SU-DHL-6 (cell line): ENCODE measurements around the gene KRTAP10-5.

Experiments used
- H2AFZ ChIP-seq: fragments of 200-600 bp; sonication (generic); 2 replicates; pipeline ENCODE4 v1.6.1; 2014; ENCODE audit warnings: low read depth, mild to moderate bottlenecking, moderate library complexity, mixed read lengths, antibody characterized with exemption, low read length; ENCODE audit not compliant: severe bottlenecking
- H3F3A ChIP-seq: fragments of 200-600 bp; shearing (Covaris generic); 2 replicates; pipeline ENCODE4 v1.6.0; 2016; ENCODE audit warnings: antibody characterized with exemption, mild to moderate bottlenecking; ENCODE audit not compliant: insufficient read depth
- H3K27ac ChIP-seq: fragments of 200-600 bp; sonication (generic); 2 replicates; pipeline ENCODE4 v1.5.1; 2016; ENCODE audit warnings: low read depth, mild to moderate bottlenecking, low read length, moderate library complexity, mixed read lengths
- H3K27me3 ChIP-seq: fragments of 200-600 bp; sonication (generic), shearing (Covaris generic); 2 replicates; pipeline ENCODE4 v1.6.0; 2014; ENCODE audit warnings: mild to moderate bottlenecking, low read length
- H3K36me3 ChIP-seq: fragments of 200-600 bp; sonication (generic); 2 replicates; pipeline ENCODE4 v1.6.1; 2014; ENCODE audit warnings: mild to moderate bottlenecking, low read length, mixed read lengths
- H3K4me2 ChIP-seq: fragments of 300-600, 200-600 bp; shearing (Covaris generic), sonication (generic); 2 replicates; pipeline ENCODE4 v1.6.0; 2014; ENCODE audit warnings: low read length, low read depth, mild to moderate bottlenecking; ENCODE audit not compliant: poor library complexity, severe bottlenecking
- H3K4me3 ChIP-seq: fragments of 200-600 bp; sonication (generic); 2 replicates; pipeline ENCODE4 v1.5.1; 2014; ENCODE audit warnings: antibody characterized with exemption, low read length, mild to moderate bottlenecking, mixed read lengths; ENCODE audit not compliant: insufficient read depth, poor library complexity, severe bottlenecking
- H3K79me2 ChIP-seq: fragments of 200-600 bp; sonication (generic); 2 replicates; pipeline ENCODE4 v1.6.1; 2014; ENCODE audit warnings: mild to moderate bottlenecking, low read length, moderate library complexity; ENCODE audit not compliant: insufficient read depth
- H3K9ac ChIP-seq: fragments of 200-600 bp; sonication (generic); 2 replicates; pipeline ENCODE4 v1.7.0; 2014; ENCODE audit warnings: mild to moderate bottlenecking, low read length
- H3K9me2 ChIP-seq: fragments of 200-600 bp; sonication (generic); replicated peaks from 2 replicates; pipeline ENCODE4 v1.6.1; 2014; ENCODE audit warnings: low read length; ENCODE audit not compliant: insufficient read depth
- H3K9me3 ChIP-seq: fragments of 200-600 bp; sonication (generic); 2 replicates; pipeline ENCODE4 v1.6.1; 2014; ENCODE audit warnings: low read length, mixed read lengths; ENCODE audit not compliant: insufficient read depth
- H4K20me1 ChIP-seq: fragments of 200-600 bp; sonication (generic); 2 replicates; pipeline ENCODE4 v1.6.1; 2014; ENCODE audit warnings: low read depth, mild to moderate bottlenecking, antibody characterized with exemption, low read length, moderate library complexity, mixed read lengths
- CTCF ChIP-seq: fragments of 200-600 bp; sonication (generic); IDR thresholded peaks from one replicate; pipeline ENCODE4 v1.5.1; 2017; ENCODE audit warnings: antibody characterized with exemption, mild to moderate bottlenecking, low read length, moderate library complexity; ENCODE audit not compliant: insufficient read depth, poor library complexity, severe bottlenecking
- EZH2phosphoT487 ChIP-seq: fragments of 200-600 bp; sonication (generic), shearing (Covaris generic); conservative IDR thresholded peaks from 2 replicates; pipeline ENCODE4 v1.6.1; 2018; ENCODE audit warnings: mild to moderate bottlenecking, antibody characterized with exemption, low read length, moderate library complexity, mixed read lengths

Gene KRTAP10-5

DNA sequence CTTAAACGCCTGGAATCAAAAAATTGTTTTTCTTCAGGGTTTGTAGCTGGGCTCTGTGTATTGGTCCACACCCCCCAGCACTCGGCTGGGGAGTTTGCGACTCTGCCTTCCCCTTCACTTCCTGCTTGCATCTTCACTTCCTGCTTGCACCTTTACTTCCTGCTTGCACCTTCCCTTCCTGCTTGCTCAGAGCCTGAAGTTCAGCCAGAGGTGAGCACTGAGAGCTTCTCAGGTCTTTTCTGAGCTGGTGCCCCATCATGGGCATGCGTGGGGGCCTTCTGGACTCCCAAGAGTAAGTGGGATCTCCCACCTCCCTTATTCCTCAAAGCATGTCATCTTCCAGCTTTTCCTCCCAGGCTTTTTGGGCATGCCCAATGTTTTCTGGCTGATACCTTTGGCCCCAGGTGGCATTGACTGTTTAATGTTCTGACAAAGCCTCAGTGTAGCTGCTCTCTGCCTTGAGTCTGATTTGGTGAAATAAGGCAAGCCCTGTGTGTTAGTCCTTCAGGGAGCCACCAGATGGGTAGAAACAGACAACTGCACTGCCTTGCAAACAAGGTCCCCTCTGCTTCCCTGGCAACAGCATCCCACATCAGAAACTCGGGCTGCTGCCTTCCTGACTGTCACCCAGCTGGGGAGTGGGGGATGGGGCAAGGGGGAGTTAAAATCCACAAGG lies 32.6 kb downstream of the KRTAP10-5 start:
- H3K27me3 ChIP-seq, result no peaks in the 10 kb centered on the region
- peak overlapping the region; percentile 43 for H3K4me2 ChIP-seq
- 0 out of 2 replicates have a peak, but pooled peaks cover 4% of the 10 kb centered on the region for H3K36me3 ChIP-seq
- no peak overlapping the region for H3K27ac ChIP-seq
- TF ChIP-seq EZH2phosphoT487, result no peak
- no peak for TF ChIP-seq CTCF
- no peaks in the 10 kb centered on the region for H3K79me2 ChIP-seq
- peak overlapping the region; percentile 88 for H2AFZ ChIP-seq
- H3F3A ChIP-seq, result no peaks in the 10 kb centered on the region
- 0 out of 2 replicates have a peak, but pooled peaks cover 11% of the 10 kb centered on the region for H3K9me3 ChIP-seq
- H3K4me3 ChIP-seq, result no peak overlapping the region
- H3K9me2 ChIP-seq, result no peaks in the 10 kb centered on the region
- H3K9ac ChIP-seq, result peak overlapping the region; percentile 16; the same call in 1 of the 2 replicates
- H4K20me1 ChIP-seq, result no peaks in the 10 kb centered on the region

GRCh38 chr21:44544566-44544965 lies 35.8 kb downstream of the KRTAP10-5 start:
- TF ChIP-seq EZH2phosphoT487, result no peak
- TF ChIP-seq CTCF, result no peak
- H3K27ac ChIP-seq, result no peak overlapping the region
- H3K9me2 ChIP-seq, result no peaks in the 10 kb centered on the region
- H3F3A ChIP-seq, result no peaks in the 10 kb centered on the region
- 0 out of 2 replicates have a peak, but pooled peaks cover 12% of the 10 kb centered on the region for H3K9me3 ChIP-seq
- H3K79me2 ChIP-seq, result no peaks in the 10 kb centered on the region
- H3K4me3 ChIP-seq, result no peak overlapping the region
- H3K9ac ChIP-seq, result no peak overlapping the region
- H3K27me3 ChIP-seq, result no peaks in the 10 kb centered on the region
- H2AFZ ChIP-seq, result no peak overlapping the region
- no peaks in the 10 kb centered on the region for H4K20me1 ChIP-seq
- H3K4me2 ChIP-seq, result no peak overlapping the region
- 0 out of 2 replicates have a peak, but pooled peaks cover 4% of the 10 kb centered on the region for H3K36me3 ChIP-seq

- Histone ChIP-seq H3K27me3 (no peaks in the 10 kb centered on the region), H3K9me3 (0 out of 2 replicates have a peak, but pooled peaks cover 12% of the 10 kb centered on the region)
Observed at GRCh38 chr21:44542716-44543115, 37.7 kb downstream of the KRTAP10-5 start.

More at GRCh38 chr21:44542716-44543115, 37.7 kb downstream of the KRTAP10-5 start:
- no peaks in the 10 kb centered on the region for H3K79me2 ChIP-seq
- H3K9ac ChIP-seq, result no peak overlapping the region
- TF ChIP-seq EZH2phosphoT487 (no peak), CTCF (no peak)
- no peaks in the 10 kb centered on the region for H3F3A ChIP-seq
- no peak overlapping the region for H2AFZ ChIP-seq
- H3K36me3 ChIP-seq, result 0 out of 2 replicates have a peak, but pooled peaks cover 4% of the 10 kb centered on the region
- H3K27ac ChIP-seq, result no peak overlapping the region
- no peak overlapping the region for H3K4me3 ChIP-seq
- H4K20me1 ChIP-seq, result no peaks in the 10 kb centered on the region
- H3K4me2 ChIP-seq, result no peak overlapping the region
- no peaks in the 10 kb centered on the region for H3K9me2 ChIP-seq
